ENCODE results near the gene TFEC. TPM values are rescaled to one million over a fixed set of nuclear protein-coding genes. Genes with fewer than 3 reads are reported as not detected.
"Not testable (repeated sequence)": the region's sequence is repeated elsewhere in the genome, so short reads cannot be mapped to it uniquely, and the experiment has no call there.

TFEC gene
- total RNA-seq, 1 donor from 2014 or later: 0.04 TPM

GRCh38 chr7:115940460-115941060 lies 90.0 kb downstream of the TFEC start:
- no peak for TF ChIP-seq CTCF (IDR thresholded peaks at IDR 0.05; ENCODE audit: insufficient read depth, low read length, poor library complexity, severe bottlenecking)
- H3K36me3 ChIP-seq (ENCODE audit: control insufficient read depth, insufficient read depth, low read length): no peaks in the 10 kb centered on the region
- H3K4me3 ChIP-seq (ENCODE audit: low read depth, low read length): no peak overlapping the region
- no peaks in the 10 kb centered on the region for H3K27me3 ChIP-seq (ENCODE audit: control insufficient read depth, insufficient read depth, low read length)
- no peak for DNase-seq (ENCODE audit: low read depth)

GRCh38 chr7:115937960-115938359 lies 92.6 kb downstream of the TFEC start:
- DNase-seq (ENCODE audit: low read depth): no peak
- TF ChIP-seq CTCF (IDR thresholded peaks at IDR 0.05; ENCODE audit: insufficient read depth, low read length, poor library complexity, severe bottlenecking): no peak
- no peaks in the 10 kb centered on the region for H3K27me3 ChIP-seq (ENCODE audit: control insufficient read depth, insufficient read depth, low read length)

GRCh38 chr7:115933471-115933870 lies 97.1 kb downstream of the TFEC start:
- TF ChIP-seq CTCF (IDR thresholded peaks at IDR 0.05; ENCODE audit: insufficient read depth, low read length, poor library complexity, severe bottlenecking): no peak
- H3K36me3 ChIP-seq (ENCODE audit: control insufficient read depth, insufficient read depth, low read length): no peaks in the 10 kb centered on the region
- H3K4me3 ChIP-seq (ENCODE audit: low read depth, low read length): no peak overlapping the region
- no peak for DNase-seq (ENCODE audit: low read depth)
- H3K27me3 ChIP-seq (ENCODE audit: control insufficient read depth, insufficient read depth, low read length): no peaks in the 10 kb centered on the region

More at GRCh38 chr7:115937960-115938359, 92.6 kb downstream of the TFEC start:
- H3K4me3 ChIP-seq (ENCODE audit: low read depth, low read length): no peak overlapping the region
- H3K36me3 ChIP-seq (ENCODE audit: control insufficient read depth, insufficient read depth, low read length): no peaks in the 10 kb centered on the region

GRCh38 chr7:115932880-115933279 lies 97.7 kb downstream of the TFEC start:
- Histone ChIP-seq H3K27me3 (ENCODE audit: control insufficient read depth, insufficient read depth, low read length) (no peaks in the 10 kb centered on the region), H3K36me3 (ENCODE audit: control insufficient read depth, insufficient read depth, low read length) (no peaks in the 10 kb centered on the region), H3K4me3 (ENCODE audit: low read depth, low read length) (no peak overlapping the region)
- TF ChIP-seq CTCF (IDR thresholded peaks at IDR 0.05; ENCODE audit: insufficient read depth, low read length, poor library complexity, severe bottlenecking): no peak
- DNase-seq (ENCODE audit: low read depth): no peak

DNA sequence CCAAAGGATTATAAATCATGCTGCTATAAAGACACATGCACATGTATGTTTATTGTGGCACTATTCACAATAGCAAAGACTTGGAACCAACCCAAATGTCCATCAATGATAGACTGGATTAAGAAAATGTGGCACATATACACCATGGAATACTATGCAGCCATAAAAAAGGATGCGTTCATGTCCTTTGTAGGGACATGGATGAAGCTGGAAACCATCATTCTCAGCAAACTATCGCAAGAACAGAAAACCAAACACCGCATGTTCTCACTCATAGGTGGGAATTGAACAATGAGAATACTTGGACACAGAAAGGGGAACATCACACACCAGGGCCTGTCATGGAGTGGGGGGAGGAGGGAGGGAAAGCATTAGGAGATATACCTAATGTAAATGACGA lies 100.4 kb downstream of the TFEC start:
- DNase-seq (ENCODE audit: low read depth); H3K4me3 ChIP-seq (ENCODE audit: low read depth, low read length); H3K36me3 ChIP-seq (ENCODE audit: control insufficient read depth, insufficient read depth, low read length): not testable (repeated sequence)

GRCh38 chr7:115929736-115930135 lies 100.8 kb downstream of the TFEC start:
- H3K36me3 ChIP-seq (ENCODE audit: control insufficient read depth, insufficient read depth, low read length); H3K4me3 ChIP-seq (ENCODE audit: low read depth, low read length); H3K27me3 ChIP-seq (ENCODE audit: control insufficient read depth, insufficient read depth, low read length); DNase-seq (ENCODE audit: low read depth): not testable (repeated sequence)

More for the DNA sequence above, 100.4 kb downstream of the TFEC start:
- H3K27me3 ChIP-seq (ENCODE audit: control insufficient read depth, insufficient read depth, low read length): not testable (repeated sequence)

- DNase-seq (ENCODE audit: low read depth): no peak
- Histone ChIP-seq H3K27me3 (ENCODE audit: control insufficient read depth, insufficient read depth, low read length) (no peaks in the 10 kb centered on the region), H3K36me3 (ENCODE audit: control insufficient read depth, insufficient read depth, low read length) (no peaks in the 10 kb centered on the region), H3K4me3 (ENCODE audit: low read depth, low read length) (no peak overlapping the region)
- TF ChIP-seq CTCF (IDR thresholded peaks at IDR 0.05; ENCODE audit: insufficient read depth, low read length, poor library complexity, severe bottlenecking): no peak
Observed at GRCh38 chr7:115924411-115924810, 106.2 kb downstream of the TFEC start.

Measured in kidney epithelial cell (primary cell).